Raji (cell line): Measurements from ENCODE around the gene RTF2.

ENCODE experiments used
- POLR2A ChIP-seq: IDR thresholded peaks from 2 replicates; pipeline ENCODE4 v1.6.1; 2011; ENCODE audit warnings: low read depth, low read length, control low read depth; ENCODE audit not compliant: insufficient read depth

Gene RTF2

GRCh38 chr20:56430461-56430860, 38.0 kb upstream of the RTF2 start:
- no peak for TF ChIP-seq POLR2A

GRCh38 chr20:56430957-56431356, 37.5 kb upstream of the RTF2 start:
- TF ChIP-seq POLR2A, result no peak

GRCh38 chr20:56431471-56431870, 37.0 kb upstream of the RTF2 start:
- TF ChIP-seq POLR2A, result no peak

- TF ChIP-seq POLR2A, result no peak
These were observed 35.1 kb upstream of the RTF2 start for GRCh38 chr20:56433221-56433879.

GRCh38 chr20:56433880-56434255, 34.6 kb upstream of the RTF2 start:
- TF ChIP-seq POLR2A, result no peak

- TF ChIP-seq POLR2A, result no peak
These were observed 31.0 kb upstream of the RTF2 start for GRCh38 chr20:56437196-56437960.

GRCh38 chr20:56438284-56438683, 30.1 kb upstream of the RTF2 start:
- no peak for TF ChIP-seq POLR2A

GRCh38 chr20:56439771-56440291, 28.6 kb upstream of the RTF2 start:
- no peak for TF ChIP-seq POLR2A

GRCh38 chr20:56440346-56441007, 27.9 kb upstream of the RTF2 start:
- no peak for TF ChIP-seq POLR2A

GRCh38 chr20:56442389-56443365, 25.8 kb upstream of the RTF2 start:
- TF ChIP-seq POLR2A, result no peak

GRCh38 chr20:56443654-56444540, 24.5 kb upstream of the RTF2 start:
- no peak for TF ChIP-seq POLR2A

GRCh38 chr20:56445130-56445529, 23.3 kb upstream of the RTF2 start:
- no peak for TF ChIP-seq POLR2A

GRCh38 chr20:56445540-56445939, 22.9 kb upstream of the RTF2 start:
- TF ChIP-seq POLR2A, result no peak

- no peak for TF ChIP-seq POLR2A
These were observed 21.2 kb upstream of the RTF2 start for GRCh38 chr20:56447227-56447626.
